BJ (cell line): ENCODE results near the gene PELI2. TPM values are rescaled to one million over a fixed set of nuclear protein-coding genes. Genes with fewer than 3 reads are reported as not detected.

Experiments used
- CTCF ChIA-PET: fragments of 350-600 bp; formaldehyde crosslinking; extraction: SDS; loops from one replicate; lab custom pipeline; 2021; ENCODE audit warnings: antibody characterized with exemption, inconsistent platforms; lab: Yijun Ruan, JAX
- POLR2A ChIA-PET: fragments of 300-600 bp; sonication (Branson Sonifier 250); formaldehyde crosslinking; extraction: SDS; loops from one replicate; lab custom pipeline; 2021; ENCODE audit warnings: antibody characterized with exemption; lab: Charles Lee
- DNase-seq: peaks from one replicate; pipeline ENCODE4 v3.0.0-alpha.2; 2011; ENCODE audit warnings: low read depth
- H3K27me3 ChIP-seq: 2 replicates; pipeline ENCODE4 v1.6.0; 2011; ENCODE audit warnings: low read length; ENCODE audit not compliant: control insufficient read depth, insufficient read depth
- H3K36me3 ChIP-seq: 2 replicates; pipeline ENCODE4 v1.5.1; 2011; ENCODE audit warnings: low read length; ENCODE audit not compliant: control insufficient read depth, insufficient read depth
- H3K4me3 ChIP-seq: 2 replicates; pipeline ENCODE4 v1.5.1; 2011; ENCODE audit warnings: low read depth, mild to moderate bottlenecking, control low read depth, low read length
- polyA plus RNA-seq: library from polyadenylated mRNA; depleted of rRNA; stranded (reverse); fragments of >200 nt; gene quantifications from 2 replicates; pipeline ENCODE4 v1.2.3, GENCODE V29; 2011
- TF ChIP-seq, protein P1 (sequence below): IDR thresholded peaks from 2 replicates; pipeline ENCODE4 v1.5.1; 2011; ENCODE audit warnings: low read depth, mild to moderate bottlenecking, control low read depth, inconsistent platforms, low read length, moderate library complexity; ENCODE audit not compliant: insufficient read depth

Gene PELI2
- polyA plus RNA-seq, 1 experiment: 10.5 TPM

DNA sequence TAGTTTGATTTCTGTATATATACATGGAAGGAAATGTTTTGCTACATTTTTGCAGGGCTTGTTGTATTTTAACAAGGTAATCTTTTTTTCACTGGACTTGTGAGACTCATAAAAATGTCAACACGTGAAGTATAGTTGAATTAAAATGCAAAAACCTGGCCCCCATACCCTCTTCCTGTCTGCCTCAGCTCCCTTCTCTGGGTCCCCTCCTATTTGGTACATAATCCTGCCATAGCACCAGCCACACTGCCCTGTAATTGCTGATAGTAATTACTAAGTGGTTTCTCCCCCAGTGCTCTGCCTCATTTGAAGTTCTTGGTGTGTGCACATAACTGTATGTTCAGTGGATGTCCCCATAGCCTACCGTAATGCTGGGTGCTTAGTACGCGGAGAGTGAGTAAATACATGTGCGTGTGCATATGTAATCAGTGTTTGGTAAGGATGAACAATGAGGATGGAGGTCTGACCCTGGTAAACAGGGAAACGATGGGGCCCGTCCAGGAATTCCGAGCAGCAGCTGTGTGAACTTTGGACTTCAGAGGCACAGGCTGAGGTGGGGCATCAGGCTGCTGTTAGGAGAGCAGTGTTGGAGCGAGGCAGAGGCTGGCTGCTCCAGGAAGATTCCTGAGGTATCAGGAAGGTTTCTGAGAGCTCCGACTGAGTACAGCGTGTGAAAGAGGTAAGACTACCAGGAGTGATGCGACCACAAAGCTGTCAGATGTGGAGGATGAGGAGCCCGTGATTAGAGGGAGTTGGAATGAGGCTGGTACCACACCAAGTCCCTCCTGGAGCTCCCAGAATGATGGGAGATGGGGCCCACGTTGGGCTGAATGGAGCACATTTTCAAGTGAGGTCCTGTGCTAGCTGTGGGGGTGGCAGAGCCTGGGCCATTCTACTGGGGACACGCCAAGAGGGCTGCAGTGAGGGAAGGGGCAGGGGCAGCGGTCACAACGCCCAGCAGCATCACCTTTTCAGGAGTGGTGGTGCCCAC is 106.8 kb downstream of the PELI2 start:
- Histone ChIP-seq H3K4me3 (no peak overlapping the region), H3K27me3 (no peaks in the 10 kb centered on the region), H3K36me3 (no peaks in the 10 kb centered on the region)
- ChIA-PET CTCF (interaction anchor here (0.9 to 1.3 kb wide), 2 partner anchors 11 to 36 kb away, joined by 3 to 4 read pairs; no protein-coding TSS in a partner anchor), POLR2A (no interaction called here)
- no peak for DNase-seq
- TF ChIP-seq, protein P1, sequence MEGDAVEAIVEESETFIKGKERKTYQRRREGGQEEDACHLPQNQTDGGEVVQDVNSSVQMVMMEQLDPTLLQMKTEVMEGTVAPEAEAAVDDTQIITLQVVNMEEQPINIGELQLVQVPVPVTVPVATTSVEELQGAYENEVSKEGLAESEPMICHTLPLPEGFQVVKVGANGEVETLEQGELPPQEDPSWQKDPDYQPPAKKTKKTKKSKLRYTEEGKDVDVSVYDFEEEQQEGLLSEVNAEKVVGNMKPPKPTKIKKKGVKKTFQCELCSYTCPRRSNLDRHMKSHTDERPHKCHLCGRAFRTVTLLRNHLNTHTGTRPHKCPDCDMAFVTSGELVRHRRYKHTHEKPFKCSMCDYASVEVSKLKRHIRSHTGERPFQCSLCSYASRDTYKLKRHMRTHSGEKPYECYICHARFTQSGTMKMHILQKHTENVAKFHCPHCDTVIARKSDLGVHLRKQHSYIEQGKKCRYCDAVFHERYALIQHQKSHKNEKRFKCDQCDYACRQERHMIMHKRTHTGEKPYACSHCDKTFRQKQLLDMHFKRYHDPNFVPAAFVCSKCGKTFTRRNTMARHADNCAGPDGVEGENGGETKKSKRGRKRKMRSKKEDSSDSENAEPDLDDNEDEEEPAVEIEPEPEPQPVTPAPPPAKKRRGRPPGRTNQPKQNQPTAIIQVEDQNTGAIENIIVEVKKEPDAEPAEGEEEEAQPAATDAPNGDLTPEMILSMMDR: no peak

GRCh38 chr14:56235388-56235787 is 117.2 kb downstream of the PELI2 start:
- DNase-seq: no peak
- H3K4me3 ChIP-seq: no peak overlapping the region
- H3K36me3 ChIP-seq: no peaks in the 10 kb centered on the region
- no peaks in the 10 kb centered on the region for H3K27me3 ChIP-seq
- ChIA-PET POLR2A (no interaction called here), CTCF (interaction anchor here (1.0 to 1.5 kb wide), 2 partner anchors 9 to 11 kb away, joined by 3 to 4 read pairs; no protein-coding TSS in a partner anchor)
- TF ChIP-seq, protein P1: no peak

GRCh38 chr14:56237398-56237797 is 119.2 kb downstream of the PELI2 start:
- POLR2A ChIA-PET: no interaction called here
- Histone ChIP-seq H3K4me3 (no peak overlapping the region), H3K27me3 (no peaks in the 10 kb centered on the region), H3K36me3 (no peaks in the 10 kb centered on the region)
- no peak for DNase-seq
- TF ChIP-seq, protein P1: no peak
- CTCF ChIA-PET: no interaction called here

DNA sequence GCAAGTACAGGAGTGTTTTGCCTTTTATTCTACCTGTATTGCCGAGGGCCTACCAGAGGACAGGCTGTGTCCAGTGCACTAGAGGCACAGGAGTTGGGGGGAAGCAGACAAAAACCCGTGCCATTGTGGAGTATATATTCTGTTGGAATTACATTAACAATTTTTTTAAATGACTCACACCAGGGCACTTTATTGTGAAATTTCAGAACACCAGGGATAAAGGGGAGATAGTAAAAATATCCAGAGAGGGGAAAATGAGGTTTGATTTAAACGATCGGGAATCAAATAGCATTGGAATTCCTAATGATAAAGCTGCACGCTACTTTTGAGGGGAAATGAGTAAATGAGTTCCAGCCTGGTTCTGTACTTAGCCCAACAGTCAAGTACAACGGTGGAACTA is 123.2 kb downstream of the PELI2 start:
- ChIA-PET CTCF (no interaction called here), POLR2A (no interaction called here)
- TF ChIP-seq, protein P1: no peak
- H3K4me3 ChIP-seq: no peak overlapping the region
- DNase-seq: no peak
- no peaks in the 10 kb centered on the region for H3K36me3 ChIP-seq
- H3K27me3 ChIP-seq: no peaks in the 10 kb centered on the region

DNA sequence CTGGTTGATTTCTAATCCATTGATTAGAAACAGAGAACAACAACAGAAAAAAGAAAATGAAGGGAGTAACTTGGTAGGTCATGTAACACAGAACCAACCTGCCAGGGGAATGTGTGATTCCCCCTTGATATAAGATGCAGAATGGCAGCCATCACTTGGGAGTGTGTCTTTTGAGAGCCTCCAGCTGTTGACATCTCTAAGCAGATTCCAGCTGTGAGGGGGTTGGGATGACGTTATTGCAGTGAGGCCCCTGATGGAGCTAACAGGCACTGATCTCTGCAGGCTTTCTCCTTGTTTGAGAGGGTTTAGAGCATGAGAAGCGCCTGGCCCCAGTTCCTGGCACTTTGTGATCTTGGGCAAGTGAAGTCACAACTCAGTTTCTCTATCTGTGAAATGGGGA is 124.9 kb downstream of the PELI2 start:
- no peaks in the 10 kb centered on the region for H3K27me3 ChIP-seq
- no peaks in the 10 kb centered on the region for H3K36me3 ChIP-seq
- ChIA-PET CTCF (interaction anchor here (1.2 kb wide), 1 partner anchor 97 kb away, joined by 3 read pairs; no protein-coding TSS in a partner anchor), POLR2A (no interaction called here)
- TF ChIP-seq, protein P1: no peak
- no peak for DNase-seq
- no peak overlapping the region for H3K4me3 ChIP-seq
